ENCODE measurements around the gene CRIM1.

The CRIM1 gene

GRCh38 chr2:36561237-36561944 is 205.8 kb downstream of the CRIM1 start:
- DNase-seq = no peak

GRCh38 chr2:36562240-36562639 is 206.7 kb downstream of the CRIM1 start:
- no peak for DNase-seq

- peak; percentile 20 to 41 for DNase-seq
Measured at GRCh38 chr2:36562973-36563532, 207.5 kb downstream of the CRIM1 start.

GRCh38 chr2:36564377-36564930 is 208.9 kb downstream of the CRIM1 start:
- DNase-seq = no peak

GRCh38 chr2:36565712-36566111 is 210.1 kb downstream of the CRIM1 start:
- DNase-seq = no peak

GRCh38 chr2:36566887-36567286 is 211.3 kb downstream of the CRIM1 start:
- no peak for DNase-seq

- DNase-seq = no peak
Measured at GRCh38 chr2:36567711-36568408, 212.3 kb downstream of the CRIM1 start.

GRCh38 chr2:36568516-36569246 is 213.1 kb downstream of the CRIM1 start:
- no peak for DNase-seq

GRCh38 chr2:36569267-36569856 is 213.8 kb downstream of the CRIM1 start:
- DNase-seq = no peak

- DNase-seq = no peak
Measured at GRCh38 chr2:36570416-36570815, 214.8 kb downstream of the CRIM1 start.

- no peak for DNase-seq
Measured at GRCh38 chr2:36572054-36572718, 216.6 kb downstream of the CRIM1 start.

- DNase-seq = no peak
Measured at GRCh38 chr2:36572719-36573059, 217.1 kb downstream of the CRIM1 start.

GRCh38 chr2:36573165-36573564 is 217.6 kb downstream of the CRIM1 start:
- DNase-seq = no peak

GRCh38 chr2:36574560-36574959 is 219.0 kb downstream of the CRIM1 start:
- DNase-seq = no peak

- no peak for DNase-seq
Measured at GRCh38 chr2:36577884-36578283, 222.3 kb downstream of the CRIM1 start.

- DNase-seq = no peak
Measured at GRCh38 chr2:36578343-36579296, 223.0 kb downstream of the CRIM1 start.

GRCh38 chr2:36579297-36579664 is 223.7 kb downstream of the CRIM1 start:
- DNase-seq = no peak

GRCh38 chr2:36582538-36582937 is 227.0 kb downstream of the CRIM1 start:
- no peak for DNase-seq

GRCh38 chr2:36582951-36583350 is 227.4 kb downstream of the CRIM1 start:
- DNase-seq = no peak

GRCh38 chr2:36584148-36584794 is 228.7 kb downstream of the CRIM1 start:
- DNase-seq = peak; percentile 7 to 23

- no peak for DNase-seq
Measured at GRCh38 chr2:36586672-36587071, 231.1 kb downstream of the CRIM1 start.
